GM12891 (cell line): ENCODE results near the gene MOCS3.
A peak's percentile ranks its signal among the peaks of the same experiment; 100 is the strongest.

Experiments
- PAX5 ChIP-seq: IDR thresholded peaks from 2 replicates; pipeline ENCODE4 v1.6.1; 2011; ENCODE audit warnings: low read length, moderate library complexity, mild to moderate bottlenecking; ENCODE audit not compliant: insufficient read depth, severe bottlenecking
- POLR2A ChIP-seq: IDR thresholded peaks from 2 replicates; pipeline ENCODE4 v1.6.1; 2011; ENCODE audit warnings: low read depth, low read length, control low read depth
- POLR2AphosphoS5 ChIP-seq: IDR thresholded peaks from 2 replicates; pipeline ENCODE4 v1.6.1; 2011; ENCODE audit warnings: low read depth, low read length, control low read depth
- POU2F2 ChIP-seq: IDR thresholded peaks from 2 replicates; pipeline ENCODE4 v1.6.1; 2011; ENCODE audit warnings: low read depth, mild to moderate bottlenecking, control low read depth, low read length, moderate library complexity
- SPI1 ChIP-seq: IDR thresholded peaks from 2 replicates; pipeline ENCODE4 v1.6.1; 2011; ENCODE audit warnings: low read depth, low read length, control low read depth
- TAF1 ChIP-seq: IDR thresholded peaks from 2 replicates; pipeline ENCODE4 v1.6.1; 2011; ENCODE audit warnings: low read depth, low read length, control low read depth

GRCh38 chr20:50957798-50958614 is 612 bp upstream of the MOCS3 start, which contains the start of gene DPM1:
- peak; percentile 99 for TF ChIP-seq POLR2A
- TF ChIP-seq POLR2AphosphoS5 = peak; percentile 99
- no peak for TF ChIP-seq PAX5
- peak; percentile 25; the same call in 1 of the 2 replicates for TF ChIP-seq SPI1
- peak; percentile 59; the same call in 1 of the 2 replicates for TF ChIP-seq POU2F2
- peak; percentile 100 for TF ChIP-seq TAF1
